Adrenal gland (tissue), 12 donors: ENCODE measurements around the gene NLRC5. TPM values are rescaled to one million over a fixed set of nuclear protein-coding genes. Genes with fewer than 3 reads are reported as not detected.

Source experiments
- DNase-seq, 7 donors: peaks; one replicate each; pipeline ENCODE4 v3.0.0-alpha.2; 2019 to 2020
- H3K27ac ChIP-seq, 5 donors: fragments of 200-600 bp; sonication (generic) in 4 of 5; 1 replicate in 3 of 5; 2 replicates in 2 of 5; pipeline versions ENCODE4 v1.5.1 to v1.8.0; 2016 to 2020; ENCODE audit warnings: mild to moderate bottlenecking in 1 of 5
- H3K27me3 ChIP-seq: fragments of 200-600 bp; 2 replicates; pipeline ENCODE4 v1.8.0; 2021
- H3K36me3 ChIP-seq, 2 donors: fragments of 200-600 bp; replicated peaks in 1 of 2; 1 replicate in 1 of 2; 2 replicates in 1 of 2; pipeline versions ENCODE4 v1.5.1 to v1.8.0; 2018 to 2022
- H3K4me1 ChIP-seq, 2 donors: fragments of 200-600 bp; replicated peaks in 1 of 2; 1 replicate in 1 of 2; 2 replicates in 1 of 2; pipeline versions ENCODE4 v1.5.1 to v1.8.0; 2018 to 2021
- H3K4me3 ChIP-seq, 4 donors: fragments of 200-600 bp; sonication (generic) in 3 of 4; one replicate each; pipeline ENCODE4 v1.5.1; 2016 to 2018
- H3K9me3 ChIP-seq, 3 donors: fragments of 200-600 bp; sonication (generic) in 1 of 3; replicated peaks in 1 of 3; 1 replicate in 2 of 3; 2 replicates in 1 of 3; pipeline versions ENCODE4 v1.5.1 to v1.8.0; 2016 to 2021
- CTCF ChIP-seq, 6 experiments: fragments of 450-650 bp in 4 of 6; fragments of 200-600 bp in 2 of 6; sonication (generic) in 1 of 6; IDR thresholded peaks; 1 replicate in 5 of 6; 2 replicates in 1 of 6; pipeline versions ENCODE4 v1.5.1 to v1.8.0; 2016 to 2021; ENCODE audit warnings: antibody characterized with exemption in 6 of 6, mild to moderate bottlenecking in 2 of 6, moderate library complexity in 1 of 6
- POLR2A ChIP-seq, 2 donors: fragments of 450-650 bp; IDR thresholded peaks; one replicate each; pipeline ENCODE4 v1.6.1; 2017; ENCODE audit warnings: antibody characterized with exemption in 2 of 2, mild to moderate bottlenecking in 2 of 2, moderate library complexity in 1 of 2
- WGBS, 4 donors: extraction: QIAGEN DNeasy Blood & Tissue Kit in 2 of 4; methylation state at CpG; one replicate each; pipeline versions ENCODE4 v1.1.5 to v1.1.7; 2013 to 2017; 5-methylcytosine and 5-hydroxymethylcytosine counted together
- intact Hi-C, 2 donors: fragments of 100-400 bp; cut with DNase I; formaldehyde crosslinking; loops; one replicate each; pipeline versions ENCODE4 v1.14.1 to v1.15.0; 2022 to 2023
- polyA plus RNA-seq, 3 donors: library from polyadenylated mRNA; stranded (reverse); fragments of 200-250 nt in 2 of 3; fragments of 350-450 nt in 1 of 3; fragmentation: Illumina TruSeq in 1 of 3; extraction: RNeasy Lipid Tissue Mini Kit (QIAGEN cat#74804) in 1 of 3; gene quantifications; one replicate each; pipeline ENCODE4 v1.2.3, GENCODE V29; 2013 to 2014
- total RNA-seq, 9 donors: library from RNA; depleted of rRNA in 4 of 9; stranded (reverse); fragments of >200 nt in 4 of 9; fragments of 120-200 nt in 1 of 9; fragmentation: NEBNext Ultra II Directional in 1 of 9; extraction: Animal tissue kit (Norgen Biotek cat#: 25700) in 1 of 9; gene quantifications; one replicate each; pipeline versions ENCODE4 v1.1.0 to v1.2.4, GENCODE V29; 2013 to 2023
- donor health status: healthy with polysubstance abuse.
- donor health status: Bipolar disorder and iron deficiency.
- donor health status: DM: yes; HTN: yes; CAD: no.
- donor health status: DM: no; HTN: no; CAD: no.
- donor health status: DM: no; HTN: no; CAD: no.
- donor health status: DM: yes; HTN: yes; CAD: no.

Gene NLRC5
- total and polyA plus RNA-seq, 12 donors: 6.0 to 89.0 (median 26.6) TPM

- Histone ChIP-seq H3K4me1 (peaks cover 0 to 2% of the 10 kb centered on the region in 2 donors), H3K9me3 (no peaks in the 10 kb centered on the region), H3K4me3 (no peak overlapping the region), H3K27ac (no peak overlapping the region), H3K36me3 (no peaks in the 10 kb centered on the region), H3K27me3 (no peaks in the 10 kb centered on the region)
- no peak for TF ChIP-seq CTCF (IDR thresholded peaks at IDR 0.05)
- no peak for TF ChIP-seq POLR2A (IDR thresholded peaks at IDR 0.05)
- no peak for DNase-seq
- intact Hi-C loops: no loop called here
- 83 to 91% (median 88%) methylated on average over 4 of the region's 4 CpGs for WGBS, 4 donors
Observed at GRCh38 chr16:57066625-57067024, 77.3 kb downstream of the NLRC5 start.

- no peak for TF ChIP-seq CTCF (IDR thresholded peaks at IDR 0.05)
- no peak for TF ChIP-seq POLR2A (IDR thresholded peaks at IDR 0.05)
- Histone ChIP-seq H3K4me3 (no peak overlapping the region), H3K36me3 (no peaks in the 10 kb centered on the region), H3K27ac (no peak overlapping the region), H3K27me3 (no peaks in the 10 kb centered on the region), H3K9me3 (no peaks in the 10 kb centered on the region), H3K4me1 (no peaks in the 10 kb centered on the region)
- WGBS, 4 donors: 88 to 96% (median 94%) methylated on average over 3 of the region's 3 CpGs
- intact Hi-C loops: no loop called here
- no peak for DNase-seq
Observed at GRCh38 chr16:57067347-57067746, 78.0 kb downstream of the NLRC5 start.

GRCh38 chr16:57069053-57069452, 79.7 kb downstream of the NLRC5 start:
- WGBS, 4 donors: 88 to 95% (median 91%) methylated on average over 7 of the region's 7 CpGs
- intact Hi-C loops: no loop called here
- Histone ChIP-seq H3K36me3 (no peaks in the 10 kb centered on the region), H3K9me3 (no peaks in the 10 kb centered on the region), H3K27me3 (no peaks in the 10 kb centered on the region), H3K4me1 (no peaks in the 10 kb centered on the region), H3K4me3 (no peak overlapping the region), H3K27ac (no peak overlapping the region)
- no peak for DNase-seq
- TF ChIP-seq CTCF (IDR thresholded peaks at IDR 0.05) (no peak), POLR2A (IDR thresholded peaks at IDR 0.05) (no peak)

- 67 to 92% (median 88%) methylated on average over 1 to 8 of the region's 8 CpGs for WGBS, 4 donors
- TF ChIP-seq CTCF (IDR thresholded peaks at IDR 0.05): no peak
- no peak for TF ChIP-seq POLR2A (IDR thresholded peaks at IDR 0.05)
- Histone ChIP-seq H3K9me3 (no peaks in the 10 kb centered on the region), H3K27ac (no peak overlapping the region), H3K27me3 (no peaks in the 10 kb centered on the region), H3K36me3 (no peaks in the 10 kb centered on the region), H3K4me3 (no peak overlapping the region), H3K4me1 (no peaks in the 10 kb centered on the region)
- no peak for DNase-seq
- intact Hi-C loops: no loop called here
Observed at GRCh38 chr16:57069635-57070370, 80.4 kb downstream of the NLRC5 start.
